SK-N-SH (cell line): ENCODE data around the gene PLSCR1.

Source experiments
- EP300 ChIP-seq, 2 experiments: IDR thresholded peaks; 2 replicates each; pipeline versions ENCODE4 v1.4.0 to v1.6.1; 2012; ENCODE audit warnings: borderline replicate concordance in 1 of 2, low read depth in 1 of 2, low read length in 1 of 2
- EZH2phosphoT487 ChIP-seq: fragments of 200-600 bp; sonication (generic); IDR thresholded peaks from 2 replicates; pipeline ENCODE4 v1.6.1; 2017; ENCODE audit warnings: low read depth, mixed run types, mild to moderate bottlenecking, antibody characterized with exemption, moderate library complexity, borderline replicate concordance
- FOXM1 ChIP-seq: IDR thresholded peaks from 2 replicates; pipeline ENCODE4 v1.4.0; 2012; ENCODE audit warnings: low read depth, mild to moderate bottlenecking
- GABPA ChIP-seq: IDR thresholded peaks from 2 replicates; pipeline ENCODE4 v1.4.0; 2012; ENCODE audit warnings: low read depth, mild to moderate bottlenecking
- JUND ChIP-seq: IDR thresholded peaks from 2 replicates; pipeline ENCODE4 v1.4.0; 2012
- NFIC ChIP-seq: IDR thresholded peaks from 2 replicates; pipeline ENCODE4 v1.4.0; 2012; ENCODE audit warnings: borderline replicate concordance
- POLR2AphosphoS5 ChIP-seq: IDR thresholded peaks from 2 replicates; pipeline ENCODE4 v1.6.1; 2012; ENCODE audit warnings: low read depth, low read length
- RCOR1 ChIP-seq: fragments of 150-350 bp; IDR thresholded peaks from 2 replicates; pipeline ENCODE4 v1.6.1; 2017; ENCODE audit warnings: antibody characterized with exemption, low read length
- SIN3A ChIP-seq: IDR thresholded peaks from 2 replicates; pipeline ENCODE4 v1.6.1; 2012; ENCODE audit warnings: low read depth, mild to moderate bottlenecking, low read length, moderate library complexity, borderline replicate concordance
- SMC3 ChIP-seq: IDR thresholded peaks from 2 replicates; pipeline ENCODE4 v1.6.1; 2012; ENCODE audit warnings: low read depth, low read length, improper control_type of control experiment
- TAF1 ChIP-seq: IDR thresholded peaks from 2 replicates; pipeline ENCODE4 v1.6.1; 2012; ENCODE audit warnings: low read depth, mild to moderate bottlenecking, low read length, moderate library complexity, borderline replicate concordance
- TEAD4 ChIP-seq: IDR thresholded peaks from 2 replicates; pipeline ENCODE4 v1.4.0; 2012; ENCODE audit warnings: mild to moderate bottlenecking, borderline replicate concordance; ENCODE audit not compliant: insufficient read depth
- TF ChIP-seq, protein P1 (sequence below): fragments of 200-600 bp; sonication (generic); IDR thresholded peaks from 2 replicates; pipeline ENCODE4 v1.6.1; 2017; ENCODE audit warnings: antibody characterized with exemption, mild to moderate bottlenecking, moderate library complexity
- TF ChIP-seq, protein P2 (sequence below): fragments of 150-350 bp; IDR thresholded peaks from 2 replicates; pipeline ENCODE4 v1.6.1; 2016; ENCODE audit warnings: mild to moderate bottlenecking, low read depth, low read length

DNA sequence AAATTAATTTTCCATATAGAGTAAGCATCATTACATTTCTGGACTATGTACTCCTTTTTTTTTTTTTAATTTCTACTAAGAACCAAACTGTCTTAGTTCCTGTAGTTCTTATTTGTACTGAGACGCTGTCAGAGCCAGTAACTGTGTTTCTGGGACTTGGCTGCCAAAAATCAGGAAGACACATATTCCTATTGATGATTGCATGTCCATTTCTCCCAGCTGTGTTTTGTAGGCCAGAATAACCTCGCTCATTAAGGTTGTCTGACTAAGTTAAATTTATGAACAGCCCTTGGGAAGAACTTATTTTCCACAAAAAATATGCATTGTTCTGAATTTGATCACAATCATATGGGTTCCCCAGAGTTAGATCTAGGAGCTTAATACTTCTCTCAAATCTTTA lies 31.2 kb upstream of the PLSCR1 start:
- TF ChIP-seq, protein P1, sequence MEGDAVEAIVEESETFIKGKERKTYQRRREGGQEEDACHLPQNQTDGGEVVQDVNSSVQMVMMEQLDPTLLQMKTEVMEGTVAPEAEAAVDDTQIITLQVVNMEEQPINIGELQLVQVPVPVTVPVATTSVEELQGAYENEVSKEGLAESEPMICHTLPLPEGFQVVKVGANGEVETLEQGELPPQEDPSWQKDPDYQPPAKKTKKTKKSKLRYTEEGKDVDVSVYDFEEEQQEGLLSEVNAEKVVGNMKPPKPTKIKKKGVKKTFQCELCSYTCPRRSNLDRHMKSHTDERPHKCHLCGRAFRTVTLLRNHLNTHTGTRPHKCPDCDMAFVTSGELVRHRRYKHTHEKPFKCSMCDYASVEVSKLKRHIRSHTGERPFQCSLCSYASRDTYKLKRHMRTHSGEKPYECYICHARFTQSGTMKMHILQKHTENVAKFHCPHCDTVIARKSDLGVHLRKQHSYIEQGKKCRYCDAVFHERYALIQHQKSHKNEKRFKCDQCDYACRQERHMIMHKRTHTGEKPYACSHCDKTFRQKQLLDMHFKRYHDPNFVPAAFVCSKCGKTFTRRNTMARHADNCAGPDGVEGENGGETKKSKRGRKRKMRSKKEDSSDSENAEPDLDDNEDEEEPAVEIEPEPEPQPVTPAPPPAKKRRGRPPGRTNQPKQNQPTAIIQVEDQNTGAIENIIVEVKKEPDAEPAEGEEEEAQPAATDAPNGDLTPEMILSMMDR: no peak
- no peak for TF ChIP-seq TAF1
- TF ChIP-seq NFIC: no peak
- no peak for TF ChIP-seq SIN3A
- TF ChIP-seq EZH2phosphoT487: no peak
- no peak for TF ChIP-seq SMC3
- no peak for TF ChIP-seq JUND
- TF ChIP-seq EP300 (IDR thresholded peaks at IDR 0.05; ENCODE audit: borderline replicate concordance in 1 of 2, low read depth in 1 of 2, low read length in 1 of 2): no peak
- TF ChIP-seq TEAD4: no peak
- no peak for TF ChIP-seq FOXM1
- TF ChIP-seq, protein P2, sequence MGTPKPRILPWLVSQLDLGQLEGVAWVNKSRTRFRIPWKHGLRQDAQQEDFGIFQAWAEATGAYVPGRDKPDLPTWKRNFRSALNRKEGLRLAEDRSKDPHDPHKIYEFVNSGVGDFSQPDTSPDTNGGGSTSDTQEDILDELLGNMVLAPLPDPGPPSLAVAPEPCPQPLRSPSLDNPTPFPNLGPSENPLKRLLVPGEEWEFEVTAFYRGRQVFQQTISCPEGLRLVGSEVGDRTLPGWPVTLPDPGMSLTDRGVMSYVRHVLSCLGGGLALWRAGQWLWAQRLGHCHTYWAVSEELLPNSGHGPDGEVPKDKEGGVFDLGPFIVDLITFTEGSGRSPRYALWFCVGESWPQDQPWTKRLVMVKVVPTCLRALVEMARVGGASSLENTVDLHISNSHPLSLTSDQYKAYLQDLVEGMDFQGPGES: no peak
- TF ChIP-seq GABPA: no peak
- TF ChIP-seq RCOR1: no peak
- no peak for TF ChIP-seq POLR2AphosphoS5
